ENCODE data around the gene TMEM52. TPM values are rescaled to one million over a fixed set of nuclear protein-coding genes. Genes with fewer than 3 reads are reported as not detected.

TMEM52 gene
- total RNA-seq, 1 donor from 2014 or later: 3.9 TPM

DNA sequence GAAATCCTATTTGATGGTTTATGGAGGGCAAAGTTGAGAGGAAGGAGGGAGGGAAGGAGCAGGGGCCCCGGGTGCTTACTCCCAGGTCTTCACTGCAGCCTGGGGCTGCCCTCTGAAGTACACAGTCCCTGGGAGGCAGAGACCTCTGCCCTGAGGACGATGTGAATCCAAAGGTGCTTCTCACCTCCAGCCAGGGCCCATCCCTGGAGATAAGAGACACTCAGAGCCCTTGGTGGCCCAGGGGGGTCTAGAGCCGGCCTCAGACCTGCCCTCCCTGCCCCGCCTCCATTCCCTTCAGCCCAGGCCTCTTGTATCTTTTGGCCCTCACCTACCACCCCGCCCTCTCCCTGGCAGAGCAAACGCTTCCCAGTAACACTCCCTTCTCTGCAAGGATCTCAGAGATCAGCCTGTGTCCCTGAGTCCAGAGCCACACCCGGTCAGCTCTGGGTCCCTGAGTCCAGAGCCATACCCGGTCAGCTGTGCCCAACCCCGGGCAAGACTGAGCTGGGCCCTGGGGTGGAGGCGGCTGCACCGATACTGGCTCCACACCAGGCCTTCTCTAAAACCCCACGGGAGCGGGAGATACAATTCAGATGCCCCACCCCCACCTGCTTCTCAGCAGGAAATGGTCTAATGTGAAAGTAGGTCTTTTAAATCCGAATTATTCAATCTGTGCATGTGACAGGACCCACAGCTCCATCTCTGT, 24.6 kb downstream of the TMEM52 start:
- H3K36me3 Mint-ChIP-seq: no peaks in the 10 kb centered on the region
- DNase-seq (ENCODE audit: extremely low spot score, unreplicated experiment): no peak
- TF ChIP-seq CTCF (conservative IDR thresholded peaks at IDR 0.05): no peak
- H3K9me3 Mint-ChIP-seq: no peaks in the 10 kb centered on the region
- peaks cover 14% of the 10 kb centered on the region for H3K4me1 Mint-ChIP-seq (ENCODE audit: unreplicated experiment)
- H3K27me3 Mint-ChIP-seq: no peaks in the 10 kb centered on the region
- peak overlapping the region; percentile 64 for H3K4me3 Mint-ChIP-seq
- H3K27ac Mint-ChIP-seq: peak overlapping the region; percentile 90

DNA sequence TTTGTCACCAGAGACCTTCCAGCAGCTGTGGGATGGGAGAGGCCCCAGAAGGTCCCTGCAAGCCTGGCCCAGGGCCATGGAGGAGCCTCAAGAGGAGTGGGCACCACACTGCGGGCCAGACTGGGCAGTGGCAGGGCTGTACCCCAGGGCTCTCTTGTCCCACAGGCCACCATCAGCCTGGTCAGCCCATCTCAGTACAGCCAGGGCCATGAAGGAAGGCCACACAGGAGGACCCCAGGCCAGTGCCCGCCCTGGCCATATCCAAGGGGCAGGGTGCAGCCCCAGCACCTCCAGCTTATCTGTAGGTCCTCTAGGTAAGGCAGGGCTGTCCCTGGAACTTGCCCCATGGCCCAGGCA, 25.1 kb downstream of the TMEM52 start:
- H3K27me3 Mint-ChIP-seq: no peaks in the 10 kb centered on the region
- H3K4me3 Mint-ChIP-seq: no peak overlapping the region
- H3K9me3 Mint-ChIP-seq: no peaks in the 10 kb centered on the region
- peaks cover 18% of the 10 kb centered on the region for H3K4me1 Mint-ChIP-seq (ENCODE audit: unreplicated experiment)
- peaks cover 4% of the 10 kb centered on the region for H3K36me3 Mint-ChIP-seq
- no peak for DNase-seq (ENCODE audit: extremely low spot score, unreplicated experiment)
- TF ChIP-seq CTCF (conservative IDR thresholded peaks at IDR 0.05): no peak
- H3K27ac Mint-ChIP-seq: no peak overlapping the region

- peak overlapping the region; percentile 62 for H3K4me3 Mint-ChIP-seq
- peak overlapping the region; percentile 67 for H3K27ac Mint-ChIP-seq
- H3K27me3 Mint-ChIP-seq: no peaks in the 10 kb centered on the region
These were observed 25.6 kb downstream of the TMEM52 start for GRCh38 chr1:1893291-1893985.

GRCh38 chr1:1892763-1893120, 26.3 kb downstream of the TMEM52 start:
- Mint-ChIP-seq H3K27me3 (no peaks in the 10 kb centered on the region), H3K9me3 (no peaks in the 10 kb centered on the region), H3K4me3 (peak overlapping the region; percentile 91), H3K36me3 (peaks cover 7% of the 10 kb centered on the region), H3K4me1 (ENCODE audit: unreplicated experiment) (peaks cover 29% of the 10 kb centered on the region), H3K27ac (peak overlapping the region; percentile 81)
- no peak for TF ChIP-seq CTCF (conservative IDR thresholded peaks at IDR 0.05)
- no peak for DNase-seq (ENCODE audit: extremely low spot score, unreplicated experiment)

More at GRCh38 chr1:1893291-1893985, 25.6 kb downstream of the TMEM52 start:
- H3K9me3 Mint-ChIP-seq: no peaks in the 10 kb centered on the region
- H3K36me3 Mint-ChIP-seq: peaks cover 7% of the 10 kb centered on the region
- no peak for TF ChIP-seq CTCF (conservative IDR thresholded peaks at IDR 0.05)
- H3K4me1 Mint-ChIP-seq (ENCODE audit: unreplicated experiment): peaks cover 23% of the 10 kb centered on the region
- DNase-seq (ENCODE audit: extremely low spot score, unreplicated experiment): no peak

GRCh38 chr1:1892079-1892762, 26.9 kb downstream of the TMEM52 start:
- no peak for TF ChIP-seq CTCF (conservative IDR thresholded peaks at IDR 0.05)
- Mint-ChIP-seq H3K4me3 (peak overlapping the region; percentile 91), H3K27me3 (no peaks in the 10 kb centered on the region), H3K9me3 (no peaks in the 10 kb centered on the region), H3K4me1 (ENCODE audit: unreplicated experiment) (peaks cover 31% of the 10 kb centered on the region), H3K36me3 (peaks cover 7% of the 10 kb centered on the region), H3K27ac (peak overlapping the region; percentile 81)
- DNase-seq (ENCODE audit: extremely low spot score, unreplicated experiment): no peak

Measured in type B pancreatic cell (in vitro differentiated cells).